Gastrocnemius medialis (tissue), 4 donors: ENCODE data around the gene TSPAN16. TPM values are rescaled to one million over a fixed set of nuclear protein-coding genes. Genes with fewer than 3 reads are reported as not detected.

Experiments
- ATAC-seq, 2 donors: fragments of 150-250 bp; one replicate each; pipeline ENCODE4 v1.9.1; 2016
- DNase-seq, 2 donors: peaks; one replicate each; pipeline ENCODE4 v3.0.0-alpha.2; 2019
- H3K27ac ChIP-seq, 4 donors: fragments of 200-600 bp; sonication (generic); 1 replicate in 1 of 4; 2 replicates in 3 of 4; pipeline ENCODE4 v1.5.1; 2016 to 2018; ENCODE audit warnings: mild to moderate bottlenecking in 2 of 4, moderate library complexity in 1 of 4
- H3K27me3 ChIP-seq, 3 donors: fragments of 200-600 bp; sonication (generic) in 2 of 3; 1 replicate in 1 of 3; 2 replicates in 2 of 3; pipeline versions ENCODE4 v1.5.1 to v1.6.0; 2016 to 2019; ENCODE audit warnings: mild to moderate bottlenecking in 1 of 3, moderate library complexity in 1 of 3
- H3K36me3 ChIP-seq, 2 donors: fragments of 200-600 bp; sonication (generic) in 1 of 2; one replicate each; pipeline ENCODE4 v1.5.1; 2017 to 2018
- H3K4me1 ChIP-seq, 2 donors: fragments of 200-600 bp; sonication (generic) in 1 of 2; one replicate each; pipeline ENCODE4 v1.5.1; 2016 to 2017; ENCODE audit warnings: mild to moderate bottlenecking in 2 of 2
- H3K4me3 ChIP-seq, 4 donors: fragments of 200-600 bp; sonication (generic) in 3 of 4; 1 replicate in 1 of 4; 2 replicates in 3 of 4; pipeline ENCODE4 v1.5.1; 2016 to 2019; ENCODE audit warnings: mild to moderate bottlenecking in 2 of 4
- H3K9me3 ChIP-seq, 3 donors: fragments of 200-600 bp; sonication (generic) in 2 of 3; 1 replicate in 1 of 3; 2 replicates in 2 of 3; pipeline ENCODE4 v1.5.1; 2016 to 2019
- CTCF ChIP-seq, 5 experiments: fragments of 450-650 bp in 3 of 5; fragments of 200-600 bp in 2 of 5; sonication (generic) in 2 of 5; IDR thresholded peaks in 4 of 5; conservative IDR thresholded peaks in 1 of 5; 1 replicate in 4 of 5; 2 replicates in 1 of 5; pipeline ENCODE4 v1.5.1; 2016 to 2019; ENCODE audit warnings: antibody characterized with exemption in 5 of 5, mild to moderate bottlenecking in 3 of 5, moderate library complexity in 3 of 5
- POLR2A ChIP-seq, 2 donors: fragments of 450-650 bp; IDR thresholded peaks; one replicate each; pipeline ENCODE4 v1.6.1; 2017; ENCODE audit warnings: antibody characterized with exemption in 2 of 2, mild to moderate bottlenecking in 2 of 2, moderate library complexity in 2 of 2
- in situ Hi-C, 4 donors: fragments of 200-750 bp; cut with MboI; loops; one replicate each; pipeline versions ENCODE4 v1.15.0 to v1.8.0; 2017; ENCODE audit warnings: low sequenced_read_pairs in 4 of 4
- intact Hi-C: fragments of 100-400 bp; cut with DNase I; formaldehyde crosslinking; loops from one replicate; pipeline ENCODE4 v1.15.1; 2023; ENCODE audit warnings: low total_unique reads
- total RNA-seq, 4 donors: library from RNA; depleted of rRNA; stranded (reverse); fragments of >200 nt; gene quantifications; one replicate each; pipeline versions ENCODE4 v1.1.0 to v1.2.3, GENCODE V29; 2016

The TSPAN16 gene
- total RNA-seq, 4 donors from 2014 or later: not detected

GRCh38 chr19:11335449-11336146 lies 39.6 kb downstream of the TSPAN16 start:
- intact Hi-C loops: no loop called here
- Histone ChIP-seq H3K4me1 (peaks cover 5 to 12% of the 10 kb centered on the region in 2 donors), H3K9me3 (no peaks in the 10 kb centered on the region), H3K36me3 (peaks cover 0 to 45% of the 10 kb centered on the region in 2 donors), H3K4me3 (no peak overlapping the region), H3K27ac (no peak overlapping the region), H3K27me3 (no peaks in the 10 kb centered on the region)
- in situ Hi-C loops: no loop called here
- ATAC-seq (no peak), DNase-seq (no peak)
- no peak for TF ChIP-seq POLR2A (IDR thresholded peaks at IDR 0.05)
- no peak for TF ChIP-seq CTCF (IDR thresholded peaks at IDR 0.05 in 4 of 5, conservative IDR thresholded peaks at IDR 0.05 in 1 of 5)

GRCh38 chr19:11337080-11337479 lies 41.1 kb downstream of the TSPAN16 start:
- intact Hi-C loops: no loop called here
- H3K27ac ChIP-seq: no peak overlapping the region
- DNase-seq (no peak), ATAC-seq (no peak)
- H3K27me3 ChIP-seq: no peaks in the 10 kb centered on the region
- TF ChIP-seq CTCF (IDR thresholded peaks at IDR 0.05 in 4 of 5, conservative IDR thresholded peaks at IDR 0.05 in 1 of 5) (no peak), POLR2A (IDR thresholded peaks at IDR 0.05) (no peak)
- no peaks in the 10 kb centered on the region for H3K9me3 ChIP-seq
- no peak overlapping the region for H3K4me3 ChIP-seq
- in situ Hi-C loops: no loop called here
- H3K36me3 ChIP-seq: peaks cover 0 to 49% of the 10 kb centered on the region in 2 donors
- H3K4me1 ChIP-seq: peaks cover 5 to 12% of the 10 kb centered on the region in 2 donors

- in situ Hi-C loops: no loop called here
- Histone ChIP-seq H3K27ac (no peak overlapping the region), H3K36me3 (peaks cover 0 to 50% of the 10 kb centered on the region in 2 donors), H3K4me1 (peaks cover 5 to 12% of the 10 kb centered on the region in 2 donors), H3K4me3 (no peak overlapping the region), H3K27me3 (no peaks in the 10 kb centered on the region), H3K9me3 (no peaks in the 10 kb centered on the region)
- TF ChIP-seq CTCF (IDR thresholded peaks at IDR 0.05 in 4 of 5, conservative IDR thresholded peaks at IDR 0.05 in 1 of 5) (no peak), POLR2A (IDR thresholded peaks at IDR 0.05) (no peak)
- intact Hi-C loops: no loop called here
- DNase-seq (no peak), ATAC-seq (no peak)
Measured at GRCh38 chr19:11338121-11338520, 42.2 kb downstream of the TSPAN16 start.

GRCh38 chr19:11338569-11339253 lies 42.8 kb downstream of the TSPAN16 start:
- H3K9me3 ChIP-seq: no peaks in the 10 kb centered on the region
- peaks cover 5 to 12% of the 10 kb centered on the region in 2 donors for H3K4me1 ChIP-seq
- peak overlapping the region; percentile 63 to 73 (median 66) for H3K4me3 ChIP-seq
- TF ChIP-seq CTCF (IDR thresholded peaks at IDR 0.05 in 4 of 5, conservative IDR thresholded peaks at IDR 0.05 in 1 of 5) (no peak), POLR2A (IDR thresholded peaks at IDR 0.05) (no peak)
- no peak for DNase-seq
- H3K27me3 ChIP-seq: no peaks in the 10 kb centered on the region
- H3K27ac ChIP-seq: peak overlapping the region; percentile 63 to 77 (median 72)
- in situ Hi-C loops (no loop called here), intact Hi-C loops (no loop called here)
- ATAC-seq: peak in 1 of 2 donors; percentile 19
- peaks cover 0 to 44% of the 10 kb centered on the region in 2 donors for H3K36me3 ChIP-seq
